ENCODE results near the gene ATP2B2.

The ATP2B2 gene

DNA sequence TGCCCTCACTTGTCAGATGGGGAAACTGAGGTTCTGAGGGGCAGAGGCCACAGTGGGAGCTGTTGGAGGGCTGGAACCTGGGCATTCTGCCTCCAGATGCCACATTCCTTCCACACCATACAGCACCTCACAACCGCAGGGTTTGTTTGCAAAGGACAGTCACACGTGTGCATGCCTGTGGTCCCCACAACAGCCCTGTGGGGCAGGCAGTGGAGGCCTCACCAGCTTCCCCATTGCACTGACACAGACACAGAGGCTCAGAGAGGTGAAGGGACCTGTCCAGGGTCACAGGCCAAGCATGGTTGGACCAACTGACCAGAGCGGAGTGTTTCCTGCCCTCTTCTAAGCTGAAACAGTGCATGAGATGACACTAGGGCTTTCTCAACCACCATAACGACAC is 109.3 kb downstream of the ATP2B2 start:
- H3K4me1 ChIP-seq (ENCODE audit: low read length): peaks cover 23% of the 10 kb centered on the region
- H3K27me3 ChIP-seq (ENCODE audit: low read depth, low read length): no peaks in the 10 kb centered on the region
- TF ChIP-seq, protein P1, sequence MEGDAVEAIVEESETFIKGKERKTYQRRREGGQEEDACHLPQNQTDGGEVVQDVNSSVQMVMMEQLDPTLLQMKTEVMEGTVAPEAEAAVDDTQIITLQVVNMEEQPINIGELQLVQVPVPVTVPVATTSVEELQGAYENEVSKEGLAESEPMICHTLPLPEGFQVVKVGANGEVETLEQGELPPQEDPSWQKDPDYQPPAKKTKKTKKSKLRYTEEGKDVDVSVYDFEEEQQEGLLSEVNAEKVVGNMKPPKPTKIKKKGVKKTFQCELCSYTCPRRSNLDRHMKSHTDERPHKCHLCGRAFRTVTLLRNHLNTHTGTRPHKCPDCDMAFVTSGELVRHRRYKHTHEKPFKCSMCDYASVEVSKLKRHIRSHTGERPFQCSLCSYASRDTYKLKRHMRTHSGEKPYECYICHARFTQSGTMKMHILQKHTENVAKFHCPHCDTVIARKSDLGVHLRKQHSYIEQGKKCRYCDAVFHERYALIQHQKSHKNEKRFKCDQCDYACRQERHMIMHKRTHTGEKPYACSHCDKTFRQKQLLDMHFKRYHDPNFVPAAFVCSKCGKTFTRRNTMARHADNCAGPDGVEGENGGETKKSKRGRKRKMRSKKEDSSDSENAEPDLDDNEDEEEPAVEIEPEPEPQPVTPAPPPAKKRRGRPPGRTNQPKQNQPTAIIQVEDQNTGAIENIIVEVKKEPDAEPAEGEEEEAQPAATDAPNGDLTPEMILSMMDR (IDR thresholded peaks at IDR 0.05; ENCODE audit: low read depth, low read length): no peak
- TF ChIP-seq EZH2phosphoT487 (IDR thresholded peaks at IDR 0.05; ENCODE audit: low read depth): no peak
- H3K79me2 ChIP-seq (ENCODE audit: low read length): no peaks in the 10 kb centered on the region
- H3K4me2 ChIP-seq (ENCODE audit: low read length): peak overlapping the region; percentile 36
- no peaks in the 10 kb centered on the region for H3K9me3 ChIP-seq (ENCODE audit: insufficient read depth, low read length)
- no peak overlapping the region for H3K27ac ChIP-seq (ENCODE audit: low read length)
- H2AFZ ChIP-seq (ENCODE audit: low read depth, low read length): no peak overlapping the region
- H3K4me3 ChIP-seq (ENCODE audit: low read length): no peak overlapping the region
- no peak overlapping the region for H3K9ac ChIP-seq (ENCODE audit: low read length)
- H4K20me1 ChIP-seq (ENCODE audit: insufficient read depth, low read length): no peaks in the 10 kb centered on the region
- no peaks in the 10 kb centered on the region for H3K36me3 ChIP-seq (replicated peaks; ENCODE audit: low read depth, low read length)

DNA sequence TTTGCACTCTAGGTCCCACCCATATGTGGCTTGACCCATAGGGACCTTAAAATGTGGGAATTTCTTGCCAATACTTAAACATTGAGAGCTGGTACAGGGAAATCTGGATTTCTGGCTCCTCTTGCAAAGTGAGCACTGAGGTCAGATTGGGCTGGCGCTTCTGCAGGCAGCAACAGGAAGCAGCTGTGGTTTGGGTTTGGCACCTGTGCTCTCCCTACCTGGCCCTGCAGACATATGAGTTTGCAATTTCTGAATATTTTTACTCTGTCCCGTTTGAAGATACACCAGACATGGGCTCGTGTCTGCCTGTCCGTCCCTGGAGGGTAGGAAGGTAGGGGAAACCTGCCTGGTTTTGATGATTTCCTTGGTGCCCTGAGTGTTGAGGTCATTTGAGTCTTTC is 109.7 kb downstream of the ATP2B2 start:
- peak overlapping the region; percentile 36 for H3K4me2 ChIP-seq (ENCODE audit: low read length)
- no peaks in the 10 kb centered on the region for H3K79me2 ChIP-seq (ENCODE audit: low read length)
- peaks cover 27% of the 10 kb centered on the region for H3K4me1 ChIP-seq (ENCODE audit: low read length)
- no peak overlapping the region for H3K27ac ChIP-seq (ENCODE audit: low read length)
- H3K27me3 ChIP-seq (ENCODE audit: low read depth, low read length): no peaks in the 10 kb centered on the region
- no peaks in the 10 kb centered on the region for H4K20me1 ChIP-seq (ENCODE audit: insufficient read depth, low read length)
- no peak overlapping the region for H3K4me3 ChIP-seq (ENCODE audit: low read length)
- TF ChIP-seq EZH2phosphoT487 (IDR thresholded peaks at IDR 0.05; ENCODE audit: low read depth): no peak
- TF ChIP-seq, protein P1 (IDR thresholded peaks at IDR 0.05; ENCODE audit: low read depth, low read length): no peak
- no peak overlapping the region for H2AFZ ChIP-seq (ENCODE audit: low read depth, low read length)
- no peaks in the 10 kb centered on the region for H3K9me3 ChIP-seq (ENCODE audit: insufficient read depth, low read length)
- no peaks in the 10 kb centered on the region for H3K36me3 ChIP-seq (replicated peaks; ENCODE audit: low read depth, low read length)
- H3K9ac ChIP-seq (ENCODE audit: low read length): no peak overlapping the region

DNA sequence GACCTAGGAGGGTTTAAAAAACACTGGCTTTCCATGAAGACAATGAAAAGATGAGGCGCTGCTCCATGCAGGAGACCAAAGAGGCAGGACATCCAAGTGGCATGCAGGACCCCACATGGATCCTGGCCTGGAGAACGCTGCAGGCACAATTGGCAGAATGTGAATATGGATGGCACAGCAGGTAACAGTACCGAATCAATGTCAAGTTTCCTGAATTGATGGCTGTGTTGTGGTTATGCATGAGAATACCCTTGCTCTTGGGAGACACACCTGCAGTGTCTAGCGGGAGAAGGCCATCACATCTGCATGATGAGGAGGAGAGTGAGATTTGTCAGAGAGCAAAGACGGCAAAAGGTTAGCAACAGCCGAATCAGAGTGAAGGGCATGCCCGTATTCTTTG is 110.2 kb downstream of the ATP2B2 start:
- H3K4me1 ChIP-seq (ENCODE audit: low read length): peaks cover 32% of the 10 kb centered on the region
- H4K20me1 ChIP-seq (ENCODE audit: insufficient read depth, low read length): no peaks in the 10 kb centered on the region
- H3K9ac ChIP-seq (ENCODE audit: low read length): no peak overlapping the region
- no peak overlapping the region for H2AFZ ChIP-seq (ENCODE audit: low read depth, low read length)
- no peaks in the 10 kb centered on the region for H3K9me3 ChIP-seq (ENCODE audit: insufficient read depth, low read length)
- no peaks in the 10 kb centered on the region for H3K27me3 ChIP-seq (ENCODE audit: low read depth, low read length)
- H3K4me2 ChIP-seq (ENCODE audit: low read length): peak overlapping the region; percentile 20; the same call in 1 of the 2 replicates
- no peak overlapping the region for H3K27ac ChIP-seq (ENCODE audit: low read length)
- no peak overlapping the region for H3K4me3 ChIP-seq (ENCODE audit: low read length)
- H3K36me3 ChIP-seq (replicated peaks; ENCODE audit: low read depth, low read length): no peaks in the 10 kb centered on the region
- no peaks in the 10 kb centered on the region for H3K79me2 ChIP-seq (ENCODE audit: low read length)
- TF ChIP-seq, protein P1 (IDR thresholded peaks at IDR 0.05; ENCODE audit: low read depth, low read length): no peak
- no peak for TF ChIP-seq EZH2phosphoT487 (IDR thresholded peaks at IDR 0.05; ENCODE audit: low read depth)

GRCh38 chr3:10394491-10395025 is 110.8 kb downstream of the ATP2B2 start:
- H3K9me3 ChIP-seq (ENCODE audit: insufficient read depth, low read length): no peaks in the 10 kb centered on the region
- TF ChIP-seq, protein P1 (IDR thresholded peaks at IDR 0.05; ENCODE audit: low read depth, low read length): no peak
- TF ChIP-seq EZH2phosphoT487 (IDR thresholded peaks at IDR 0.05; ENCODE audit: low read depth): no peak
- no peaks in the 10 kb centered on the region for H3K79me2 ChIP-seq (ENCODE audit: low read length)
- no peaks in the 10 kb centered on the region for H3K27me3 ChIP-seq (ENCODE audit: low read depth, low read length)
- no peak overlapping the region for H3K9ac ChIP-seq (ENCODE audit: low read length)
- H3K27ac ChIP-seq (ENCODE audit: low read length): no peak overlapping the region
- no peak overlapping the region for H3K4me3 ChIP-seq (ENCODE audit: low read length)
- H4K20me1 ChIP-seq (ENCODE audit: insufficient read depth, low read length): no peaks in the 10 kb centered on the region
- H3K4me2 ChIP-seq (ENCODE audit: low read length): no peak overlapping the region
- H3K4me1 ChIP-seq (ENCODE audit: low read length): peaks cover 38% of the 10 kb centered on the region
- no peak overlapping the region for H2AFZ ChIP-seq (ENCODE audit: low read depth, low read length)
- H3K36me3 ChIP-seq (replicated peaks; ENCODE audit: low read depth, low read length): no peaks in the 10 kb centered on the region
